K562 (cell line): ENCODE data around the gene TLR2.

Source experiments
- HMG20B ChIP-seq: fragments of 250-450 bp; sonication (Bioruptor Pico); IDR thresholded peaks from 2 replicates; pipeline ENCODE4 v1.5.0; 2021; ENCODE audit warnings: mild to moderate bottlenecking
- NCOA2 ChIP-seq, 2 experiments: fragments of 450-650 bp; IDR thresholded peaks; 2 replicates each; pipeline ENCODE4 v1.6.1; 2018; ENCODE audit warnings: mild to moderate bottlenecking in 2 of 2, moderate library complexity in 1 of 2; ENCODE audit not compliant: partially characterized antibody in 2 of 2
- PHF21A ChIP-seq: fragments of 450-650 bp; IDR thresholded peaks from 2 replicates; pipeline ENCODE4 v1.6.1; 2017; ENCODE audit warnings: low read depth, borderline replicate concordance
- POLR2A ChIP-seq: fragments of 450-650 bp; conservative IDR thresholded peaks from 2 replicates; pipeline ENCODE4 v1.6.1; 2016
- USF2 ChIP-seq: sonication (generic); formaldehyde crosslinking; IDR thresholded peaks from 2 replicates; pipeline ENCODE4 v1.5.0; 2020; ENCODE audit warnings: missing genetic modification reagents
- ZNF140 ChIP-seq: fragments of 250-450 bp; sonication (Bioruptor Pico); IDR thresholded peaks from 2 replicates; pipeline ENCODE4 v1.8.0; 2021; ENCODE audit warnings: moderate library complexity, mild to moderate bottlenecking, inconsistent platforms
- ZNF384 ChIP-seq: IDR thresholded peaks from 2 replicates; pipeline ENCODE4 v1.6.1; 2012; ENCODE audit warnings: low read depth, low read length, improper control_type of control experiment
- TF ChIP-seq, protein P1 (sequence below): fragments of 150-350 bp; conservative IDR thresholded peaks from 2 replicates; pipeline ENCODE4 v1.6.1; 2014; ENCODE audit warnings: low read length
- TF ChIP-seq, protein P2 (sequence below): fragments of 450-650 bp; formaldehyde crosslinking; IDR thresholded peaks from 2 replicates; pipeline ENCODE4 v1.4.0; 2022; ENCODE audit warnings: missing genetic modification characterization
- TF ChIP-seq, protein P3 (sequence below), 3 experiments: IDR thresholded peaks in 2 of 3; conservative IDR thresholded peaks in 1 of 3; 2 replicates each; pipeline ENCODE4 v1.5.1; 2011 to 2012; ENCODE audit warnings: low read length in 3 of 3, mild to moderate bottlenecking in 3 of 3, control low read depth in 2 of 3, improper control_type of control experiment in 1 of 3, inconsistent platforms in 1 of 3, low read depth in 1 of 3, mixed read lengths in 1 of 3, moderate library complexity in 1 of 3; ENCODE audit not compliant: insufficient read depth in 2 of 3

GRCh38 chr4:153661908-153662307 is 22.2 kb upstream of the TLR2 start:
- TF ChIP-seq POLR2A (no peak), ZNF140 (CRISPR knock-in tag) (no peak), ZNF384 (no peak), USF2 (CRISPR knock-in tag) (no peak), NCOA2 (IDR thresholded peaks at IDR 0.05; ENCODE audit: partially characterized antibody in 2 of 2) (no peak), PHF21A (no peak), HMG20B (no peak)
- TF ChIP-seq, protein P1, sequence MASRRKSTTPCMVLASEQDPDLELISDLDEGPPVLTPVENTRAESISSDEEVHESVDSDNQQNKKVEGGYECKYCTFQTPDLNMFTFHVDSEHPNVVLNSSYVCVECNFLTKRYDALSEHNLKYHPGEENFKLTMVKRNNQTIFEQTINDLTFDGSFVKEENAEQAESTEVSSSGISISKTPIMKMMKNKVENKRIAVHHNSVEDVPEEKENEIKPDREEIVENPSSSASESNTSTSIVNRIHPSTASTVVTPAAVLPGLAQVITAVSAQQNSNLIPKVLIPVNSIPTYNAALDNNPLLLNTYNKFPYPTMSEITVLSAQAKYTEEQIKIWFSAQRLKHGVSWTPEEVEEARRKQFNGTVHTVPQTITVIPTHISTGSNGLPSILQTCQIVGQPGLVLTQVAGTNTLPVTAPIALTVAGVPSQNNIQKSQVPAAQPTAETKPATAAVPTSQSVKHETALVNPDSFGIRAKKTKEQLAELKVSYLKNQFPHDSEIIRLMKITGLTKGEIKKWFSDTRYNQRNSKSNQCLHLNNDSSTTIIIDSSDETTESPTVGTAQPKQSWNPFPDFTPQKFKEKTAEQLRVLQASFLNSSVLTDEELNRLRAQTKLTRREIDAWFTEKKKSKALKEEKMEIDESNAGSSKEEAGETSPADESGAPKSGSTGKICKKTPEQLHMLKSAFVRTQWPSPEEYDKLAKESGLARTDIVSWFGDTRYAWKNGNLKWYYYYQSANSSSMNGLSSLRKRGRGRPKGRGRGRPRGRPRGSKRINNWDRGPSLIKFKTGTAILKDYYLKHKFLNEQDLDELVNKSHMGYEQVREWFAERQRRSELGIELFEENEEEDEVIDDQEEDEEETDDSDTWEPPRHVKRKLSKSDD: no peak
- TF ChIP-seq, protein P2, sequence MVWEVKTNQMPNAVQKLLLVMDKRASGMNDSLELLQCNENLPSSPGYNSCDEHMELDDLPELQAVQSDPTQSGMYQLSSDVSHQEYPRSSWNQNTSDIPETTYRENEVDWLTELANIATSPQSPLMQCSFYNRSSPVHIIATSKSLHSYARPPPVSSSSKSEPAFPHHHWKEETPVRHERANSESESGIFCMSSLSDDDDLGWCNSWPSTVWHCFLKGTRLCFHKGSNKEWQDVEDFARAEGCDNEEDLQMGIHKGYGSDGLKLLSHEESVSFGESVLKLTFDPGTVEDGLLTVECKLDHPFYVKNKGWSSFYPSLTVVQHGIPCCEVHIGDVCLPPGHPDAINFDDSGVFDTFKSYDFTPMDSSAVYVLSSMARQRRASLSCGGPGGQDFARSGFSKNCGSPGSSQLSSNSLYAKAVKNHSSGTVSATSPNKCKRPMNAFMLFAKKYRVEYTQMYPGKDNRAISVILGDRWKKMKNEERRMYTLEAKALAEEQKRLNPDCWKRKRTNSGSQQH: no peak
- TF ChIP-seq, protein P3, sequence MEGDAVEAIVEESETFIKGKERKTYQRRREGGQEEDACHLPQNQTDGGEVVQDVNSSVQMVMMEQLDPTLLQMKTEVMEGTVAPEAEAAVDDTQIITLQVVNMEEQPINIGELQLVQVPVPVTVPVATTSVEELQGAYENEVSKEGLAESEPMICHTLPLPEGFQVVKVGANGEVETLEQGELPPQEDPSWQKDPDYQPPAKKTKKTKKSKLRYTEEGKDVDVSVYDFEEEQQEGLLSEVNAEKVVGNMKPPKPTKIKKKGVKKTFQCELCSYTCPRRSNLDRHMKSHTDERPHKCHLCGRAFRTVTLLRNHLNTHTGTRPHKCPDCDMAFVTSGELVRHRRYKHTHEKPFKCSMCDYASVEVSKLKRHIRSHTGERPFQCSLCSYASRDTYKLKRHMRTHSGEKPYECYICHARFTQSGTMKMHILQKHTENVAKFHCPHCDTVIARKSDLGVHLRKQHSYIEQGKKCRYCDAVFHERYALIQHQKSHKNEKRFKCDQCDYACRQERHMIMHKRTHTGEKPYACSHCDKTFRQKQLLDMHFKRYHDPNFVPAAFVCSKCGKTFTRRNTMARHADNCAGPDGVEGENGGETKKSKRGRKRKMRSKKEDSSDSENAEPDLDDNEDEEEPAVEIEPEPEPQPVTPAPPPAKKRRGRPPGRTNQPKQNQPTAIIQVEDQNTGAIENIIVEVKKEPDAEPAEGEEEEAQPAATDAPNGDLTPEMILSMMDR (IDR thresholded peaks at IDR 0.05 in 2 of 3, conservative IDR thresholded peaks at IDR 0.05 in 1 of 3; ENCODE audit: insufficient read depth in 2 of 3, low read depth in 1 of 3, low read length in 3 of 3): no peak
